Measurements from ENCODE around the gene FCER2. TPM values are rescaled to one million over a fixed set of nuclear protein-coding genes. Genes with fewer than 3 reads are reported as not detected.

FCER2 gene
- total RNA-seq, 6 experiments from 2014 or later, result not detected

DNA sequence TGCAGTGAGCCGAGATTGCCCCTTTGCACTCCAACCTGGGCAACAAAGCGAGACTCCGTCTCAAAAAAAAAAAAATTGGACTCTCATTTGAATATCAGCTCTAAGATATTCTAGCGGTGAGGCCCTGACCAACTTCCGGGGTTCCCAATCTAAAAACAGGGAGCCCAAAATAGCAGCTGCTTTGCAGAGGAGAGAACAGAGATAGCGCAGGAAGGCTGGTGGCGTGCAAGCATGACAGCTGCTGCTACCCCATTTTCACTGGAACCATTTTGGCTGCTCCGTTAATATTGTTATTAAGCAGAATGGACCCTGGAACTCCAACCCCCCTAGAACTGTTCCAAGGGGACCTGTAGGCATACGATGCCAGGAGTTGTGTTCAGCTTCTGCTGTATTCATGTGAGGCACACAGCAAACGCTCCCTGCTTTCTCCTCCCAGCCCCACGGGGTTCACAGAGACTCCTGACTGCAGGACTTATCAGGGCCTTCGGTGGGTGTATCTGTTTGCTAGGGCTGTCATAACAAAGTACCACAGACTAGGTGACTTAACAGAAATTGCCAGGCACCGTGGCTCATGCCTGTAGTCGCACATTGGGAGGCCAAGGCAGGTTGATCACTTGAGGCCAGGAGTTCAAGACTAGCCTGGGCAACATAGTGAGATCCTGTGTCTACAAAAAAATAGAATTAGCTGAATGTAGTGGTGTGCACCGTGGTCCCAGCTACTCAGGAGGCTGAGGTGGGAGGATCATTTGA is 53.5 kb downstream of the FCER2 start:
- DNase-seq, result no peak
- Mint-ChIP-seq H3K4me1 (ENCODE audit: low read depth) (peaks cover 10% of the 10 kb centered on the region), H3K27ac (no peak overlapping the region), H3K36me3 (ENCODE audit: low read depth) (no peaks in the 10 kb centered on the region), H3K4me3 (no peak overlapping the region), H3K27me3 (ENCODE audit: insufficient read depth) (peaks cover 13% of the 10 kb centered on the region), H3K9me3 (no peaks in the 10 kb centered on the region)
- TF ChIP-seq, protein P1, sequence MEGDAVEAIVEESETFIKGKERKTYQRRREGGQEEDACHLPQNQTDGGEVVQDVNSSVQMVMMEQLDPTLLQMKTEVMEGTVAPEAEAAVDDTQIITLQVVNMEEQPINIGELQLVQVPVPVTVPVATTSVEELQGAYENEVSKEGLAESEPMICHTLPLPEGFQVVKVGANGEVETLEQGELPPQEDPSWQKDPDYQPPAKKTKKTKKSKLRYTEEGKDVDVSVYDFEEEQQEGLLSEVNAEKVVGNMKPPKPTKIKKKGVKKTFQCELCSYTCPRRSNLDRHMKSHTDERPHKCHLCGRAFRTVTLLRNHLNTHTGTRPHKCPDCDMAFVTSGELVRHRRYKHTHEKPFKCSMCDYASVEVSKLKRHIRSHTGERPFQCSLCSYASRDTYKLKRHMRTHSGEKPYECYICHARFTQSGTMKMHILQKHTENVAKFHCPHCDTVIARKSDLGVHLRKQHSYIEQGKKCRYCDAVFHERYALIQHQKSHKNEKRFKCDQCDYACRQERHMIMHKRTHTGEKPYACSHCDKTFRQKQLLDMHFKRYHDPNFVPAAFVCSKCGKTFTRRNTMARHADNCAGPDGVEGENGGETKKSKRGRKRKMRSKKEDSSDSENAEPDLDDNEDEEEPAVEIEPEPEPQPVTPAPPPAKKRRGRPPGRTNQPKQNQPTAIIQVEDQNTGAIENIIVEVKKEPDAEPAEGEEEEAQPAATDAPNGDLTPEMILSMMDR (IDR thresholded peaks at IDR 0.05), result no peak

DNA sequence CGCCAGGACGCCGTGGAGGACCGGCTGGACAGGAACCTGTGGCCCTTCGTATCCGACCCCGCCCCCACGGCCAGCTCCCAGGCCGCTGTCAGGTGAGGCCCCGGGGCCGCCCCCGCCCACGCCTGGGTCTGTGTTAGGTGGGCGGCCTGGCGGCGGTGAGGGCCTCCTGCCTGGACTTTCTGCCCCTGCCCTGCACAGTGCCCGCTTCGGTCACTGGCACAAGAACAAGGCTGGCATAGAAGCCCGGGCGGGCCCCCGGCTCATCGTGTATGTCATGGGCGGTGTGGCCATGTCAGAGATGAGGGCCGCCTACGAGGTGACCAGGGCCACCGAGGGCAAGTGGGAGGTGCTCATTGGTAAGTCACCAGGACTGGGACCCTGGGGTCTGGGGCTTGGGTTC is 54.8 kb downstream of the FCER2 start:
- no peak overlapping the region for H3K27ac Mint-ChIP-seq
- H3K4me1 Mint-ChIP-seq (ENCODE audit: low read depth), result peaks cover 3% of the 10 kb centered on the region
- peaks cover 10% of the 10 kb centered on the region for H3K27me3 Mint-ChIP-seq (ENCODE audit: insufficient read depth)
- H3K9me3 Mint-ChIP-seq, result no peaks in the 10 kb centered on the region
- TF ChIP-seq, protein P1 (IDR thresholded peaks at IDR 0.05), result no peak
- no peaks in the 10 kb centered on the region for H3K36me3 Mint-ChIP-seq (ENCODE audit: low read depth)
- H3K4me3 Mint-ChIP-seq, result no peak overlapping the region
- DNase-seq, result no peak

DNA sequence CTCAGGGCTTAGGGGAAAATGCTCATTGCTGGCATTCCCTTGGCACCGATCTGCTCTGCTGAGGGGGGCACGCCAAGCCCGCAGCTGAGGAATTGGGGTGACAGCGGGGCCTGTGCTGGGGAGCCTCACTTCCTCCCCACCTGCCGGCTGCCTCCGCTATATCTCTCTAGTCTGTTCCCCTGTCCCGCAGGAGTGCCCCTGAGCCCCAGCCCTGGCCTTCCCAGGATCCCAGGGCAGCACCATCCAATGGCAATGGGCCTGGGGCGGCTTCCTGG is 55.6 kb downstream of the FCER2 start:
- Mint-ChIP-seq H3K4me1 (ENCODE audit: low read depth) (no peaks in the 10 kb centered on the region), H3K4me3 (no peak overlapping the region), H3K27me3 (ENCODE audit: insufficient read depth) (peaks cover 10% of the 10 kb centered on the region), H3K36me3 (ENCODE audit: low read depth) (no peaks in the 10 kb centered on the region), H3K27ac (no peak overlapping the region), H3K9me3 (no peaks in the 10 kb centered on the region)
- DNase-seq, result no peak
- TF ChIP-seq, protein P1 (IDR thresholded peaks at IDR 0.05), result no peak

DNA sequence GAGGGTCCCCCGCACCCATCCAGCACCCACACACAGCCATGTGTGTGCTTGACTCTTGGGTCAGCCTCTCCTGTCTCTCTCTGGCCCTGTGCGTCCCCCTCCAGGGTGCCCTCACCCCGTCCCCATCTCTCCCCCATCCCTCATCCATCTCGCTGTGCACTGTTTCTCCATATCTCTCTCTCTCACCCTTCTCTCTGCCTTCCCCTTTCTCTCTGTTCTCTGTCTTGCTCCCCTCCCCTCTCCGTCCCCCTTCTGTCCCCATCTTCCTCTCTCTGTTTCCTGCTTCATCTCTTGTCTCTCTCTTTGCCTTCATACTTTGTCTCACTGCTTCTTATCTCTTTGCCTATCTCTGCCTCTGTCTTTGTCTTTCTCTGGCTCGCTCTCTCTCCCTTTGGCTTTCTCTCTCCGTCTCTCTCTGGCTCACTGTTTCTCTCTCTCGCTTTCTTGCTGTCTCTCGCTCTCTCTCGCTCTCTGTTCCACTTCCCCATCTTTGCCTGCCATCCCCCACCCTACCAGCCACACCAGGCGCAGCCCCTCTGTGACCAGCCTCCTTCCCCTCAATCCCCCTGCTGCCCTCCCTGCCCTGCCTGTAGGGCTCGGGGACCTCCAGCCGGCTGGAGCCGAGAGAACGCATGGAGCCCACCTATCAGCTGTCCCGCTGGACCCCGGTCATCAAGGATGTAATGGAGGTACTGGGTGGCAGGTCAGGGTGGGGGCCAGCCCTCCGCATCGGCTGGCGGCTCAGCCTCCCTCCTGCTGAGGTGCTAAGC is 56.1 kb downstream of the FCER2 start:
- no peak for DNase-seq
- H3K27ac Mint-ChIP-seq, result no peak overlapping the region
- TF ChIP-seq, protein P1 (IDR thresholded peaks at IDR 0.05), result no peak
- H3K27me3 Mint-ChIP-seq (ENCODE audit: insufficient read depth), result peaks cover 10% of the 10 kb centered on the region
- no peaks in the 10 kb centered on the region for H3K9me3 Mint-ChIP-seq
- H3K36me3 Mint-ChIP-seq (ENCODE audit: low read depth), result no peaks in the 10 kb centered on the region
- no peak overlapping the region for H3K4me3 Mint-ChIP-seq
- H3K4me1 Mint-ChIP-seq (ENCODE audit: low read depth), result no peaks in the 10 kb centered on the region

DNA sequence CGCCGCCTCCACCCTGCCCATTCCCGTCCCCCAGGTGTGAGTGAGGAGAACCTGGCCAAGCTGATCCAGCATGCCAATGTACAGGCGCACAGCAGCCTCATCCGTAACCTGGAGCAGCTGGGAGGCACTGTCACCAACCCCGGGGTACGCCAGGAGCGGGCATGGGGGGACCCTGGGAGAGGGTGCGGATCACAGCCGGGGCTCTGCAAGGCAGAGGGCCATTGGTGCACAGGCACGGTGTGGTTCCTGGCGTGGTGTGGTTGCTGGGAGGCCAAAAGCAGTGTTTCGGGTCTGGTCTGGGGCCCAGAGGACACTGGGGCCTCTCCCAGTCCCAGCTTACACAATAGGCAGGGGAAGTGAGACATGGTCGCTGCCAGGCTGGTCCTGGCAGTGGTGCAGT is 56.8 kb downstream of the FCER2 start:
- TF ChIP-seq, protein P1 (IDR thresholded peaks at IDR 0.05), result no peak
- H3K4me3 Mint-ChIP-seq, result no peak overlapping the region
- no peak overlapping the region for H3K27ac Mint-ChIP-seq
- DNase-seq, result no peak
- H3K9me3 Mint-ChIP-seq, result no peaks in the 10 kb centered on the region
- H3K36me3 Mint-ChIP-seq (ENCODE audit: low read depth), result no peaks in the 10 kb centered on the region
- no peaks in the 10 kb centered on the region for H3K4me1 Mint-ChIP-seq (ENCODE audit: low read depth)
- H3K27me3 Mint-ChIP-seq (ENCODE audit: insufficient read depth), result peaks cover 10% of the 10 kb centered on the region; the same call in 1 of the 2 replicates
